Measurements from ENCODE around the gene NOS1AP.

DNA sequence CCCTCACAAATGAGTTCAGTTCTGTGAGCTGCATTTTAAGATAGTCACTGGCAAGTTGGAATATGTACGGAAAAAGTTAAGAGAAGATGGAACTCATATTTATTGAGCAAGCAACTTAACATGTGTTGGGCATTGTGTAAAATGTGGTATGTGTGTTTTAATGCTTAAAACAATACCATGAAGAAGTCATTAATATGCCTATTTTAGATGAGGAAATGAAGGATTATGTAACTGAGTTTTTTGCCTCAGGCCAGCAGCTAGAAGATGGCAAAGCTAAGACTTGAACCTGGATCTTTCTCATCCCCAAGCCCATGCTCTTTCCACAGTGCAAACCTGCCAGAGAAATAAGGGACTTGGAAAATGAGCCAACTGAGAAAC lies 258.3 kb downstream of the NOS1AP start:
- TF ChIP-seq, protein P1, sequence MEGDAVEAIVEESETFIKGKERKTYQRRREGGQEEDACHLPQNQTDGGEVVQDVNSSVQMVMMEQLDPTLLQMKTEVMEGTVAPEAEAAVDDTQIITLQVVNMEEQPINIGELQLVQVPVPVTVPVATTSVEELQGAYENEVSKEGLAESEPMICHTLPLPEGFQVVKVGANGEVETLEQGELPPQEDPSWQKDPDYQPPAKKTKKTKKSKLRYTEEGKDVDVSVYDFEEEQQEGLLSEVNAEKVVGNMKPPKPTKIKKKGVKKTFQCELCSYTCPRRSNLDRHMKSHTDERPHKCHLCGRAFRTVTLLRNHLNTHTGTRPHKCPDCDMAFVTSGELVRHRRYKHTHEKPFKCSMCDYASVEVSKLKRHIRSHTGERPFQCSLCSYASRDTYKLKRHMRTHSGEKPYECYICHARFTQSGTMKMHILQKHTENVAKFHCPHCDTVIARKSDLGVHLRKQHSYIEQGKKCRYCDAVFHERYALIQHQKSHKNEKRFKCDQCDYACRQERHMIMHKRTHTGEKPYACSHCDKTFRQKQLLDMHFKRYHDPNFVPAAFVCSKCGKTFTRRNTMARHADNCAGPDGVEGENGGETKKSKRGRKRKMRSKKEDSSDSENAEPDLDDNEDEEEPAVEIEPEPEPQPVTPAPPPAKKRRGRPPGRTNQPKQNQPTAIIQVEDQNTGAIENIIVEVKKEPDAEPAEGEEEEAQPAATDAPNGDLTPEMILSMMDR (IDR thresholded peaks at IDR 0.05; ENCODE audit: low read depth, low read length) = no peak
- no peak for TF ChIP-seq POLR2A (IDR thresholded peaks at IDR 0.05; ENCODE audit: extremely low read depth, insufficient read length)
